GM21529 (cell line): Measurements from ENCODE around the gene KCNA10.

ENCODE experiments used
- ATAC-seq: cut with Tn5 transposase; IDR thresholded peaks from one replicate; pipeline ENCODE4 v1.9.1; 2021; ENCODE audit not compliant: unreplicated experiment

The KCNA10 gene

GRCh38 chr1:110519125-110519810 lies at the start of gene KCNA10:
Gene KCNA10, minus strand, starts transcription at chr1:110519175. Its CDS starts 388 bp downstream, at chr1:110518787.
- ATAC-seq, result no peak

- no peak for ATAC-seq
Observed at GRCh38 chr1:110566836-110567235, 47.9 kb upstream of the KCNA10 start.

GRCh38 chr1:110565565-110565964 lies 46.6 kb upstream of the KCNA10 start:
- no peak for ATAC-seq

- ATAC-seq, result no peak
Observed at GRCh38 chr1:110563089-110563488, 44.1 kb upstream of the KCNA10 start.

GRCh38 chr1:110561596-110561995 lies 42.6 kb upstream of the KCNA10 start:
- no peak for ATAC-seq

GRCh38 chr1:110559157-110559556 lies 40.2 kb upstream of the KCNA10 start:
- ATAC-seq, result no peak

- ATAC-seq, result no peak
Observed at GRCh38 chr1:110557481-110557880, 38.5 kb upstream of the KCNA10 start.

- ATAC-seq, result no peak
Observed at GRCh38 chr1:110556471-110556807, 37.5 kb upstream of the KCNA10 start.

- no peak for ATAC-seq
Observed at GRCh38 chr1:110555807-110556470, 37.0 kb upstream of the KCNA10 start.

GRCh38 chr1:110554871-110555801 lies 36.2 kb upstream of the KCNA10 start:
- ATAC-seq, result no peak

GRCh38 chr1:110551278-110551809 lies 32.4 kb upstream of the KCNA10 start:
- ATAC-seq, result no peak

- no peak for ATAC-seq
Observed at GRCh38 chr1:110549831-110550230, 30.9 kb upstream of the KCNA10 start.

- ATAC-seq, result no peak
Observed at GRCh38 chr1:110548381-110548780, 29.4 kb upstream of the KCNA10 start.

GRCh38 chr1:110547017-110547416 lies 28.0 kb upstream of the KCNA10 start:
- ATAC-seq, result no peak

GRCh38 chr1:110545492-110545891 lies 26.5 kb upstream of the KCNA10 start:
- no peak for ATAC-seq

- ATAC-seq, result no peak
Observed at GRCh38 chr1:110544753-110545152, 25.8 kb upstream of the KCNA10 start.

- no peak for ATAC-seq
Observed at GRCh38 chr1:110542725-110543124, 23.8 kb upstream of the KCNA10 start.

- no peak for ATAC-seq
Observed at GRCh38 chr1:110541906-110542395, 23.0 kb upstream of the KCNA10 start.

- no peak for ATAC-seq
Observed at GRCh38 chr1:110540891-110541685, 22.1 kb upstream of the KCNA10 start.

- no peak for ATAC-seq
Observed at GRCh38 chr1:110538921-110539320, 19.9 kb upstream of the KCNA10 start.
